Tibial artery (tissue), 4 donors: ENCODE data around the gene RTP5.
A peak's percentile ranks its signal among the peaks of the same experiment; 100 is the strongest.

Experiments
- DNase-seq, 2 donors: peaks; one replicate each; pipeline ENCODE4 v3.0.0-alpha.2; 2019
- H3K27ac ChIP-seq, 2 donors: fragments of 200-600 bp; sonication (generic) in 1 of 2; 1 replicate in 1 of 2; 2 replicates in 1 of 2; pipeline ENCODE4 v1.5.1; 2018 to 2019; ENCODE audit warnings: mild to moderate bottlenecking in 1 of 2
- H3K27me3 ChIP-seq, 2 donors: fragments of 200-600 bp; sonication (generic) in 1 of 2; one replicate each; pipeline versions ENCODE4 v1.5.1 to v1.6.0; 2016 to 2019
- H3K36me3 ChIP-seq, 3 donors: fragments of 200-600 bp; sonication (generic) in 2 of 3; one replicate each; pipeline ENCODE4 v1.5.1; 2016 to 2019; ENCODE audit warnings: mild to moderate bottlenecking in 2 of 3
- H3K4me1 ChIP-seq, 4 donors: fragments of 200-600 bp; sonication (generic) in 2 of 4; 1 replicate in 3 of 4; 2 replicates in 1 of 4; pipeline ENCODE4 v1.5.1; 2016 to 2019
- H3K4me3 ChIP-seq, 2 donors: fragments of 200-600 bp; sonication (generic) in 1 of 2; 1 replicate in 1 of 2; 2 replicates in 1 of 2; pipeline ENCODE4 v1.5.1; 2018 to 2019; ENCODE audit warnings: mild to moderate bottlenecking in 2 of 2
- H3K9me3 ChIP-seq, 3 donors: fragments of 200-600 bp; sonication (generic) in 1 of 3; one replicate each; pipeline ENCODE4 v1.5.1; 2016 to 2019
- CTCF ChIP-seq, 2 experiments: fragments of 200-600 bp in 1 of 2; fragments of 450-650 bp in 1 of 2; IDR thresholded peaks; one replicate each; pipeline ENCODE4 v1.5.1; 2017 to 2019; ENCODE audit warnings: antibody characterized with exemption in 2 of 2, mild to moderate bottlenecking in 1 of 2, moderate library complexity in 1 of 2
- intact Hi-C: fragments of 100-400 bp; cut with DNase I; formaldehyde crosslinking; loops from one replicate; pipeline ENCODE4 v1.15.0; 2023; ENCODE audit warnings: low total_unique reads

RTP5 gene

GRCh38 chr2:241844066-241844728 lies 25.3 kb upstream of the RTP5 start:
- Histone ChIP-seq H3K4me1 (peaks cover 0 to 14% (median 9%) of the 10 kb centered on the region in 4 donors), H3K9me3 (no peaks in the 10 kb centered on the region), H3K27ac (peak overlapping the region; percentile 48 to 57), H3K36me3 (no peaks in the 10 kb centered on the region), H3K27me3 (peaks cover 0 to under 1% of the 10 kb centered on the region in 2 donors), H3K4me3 (peak overlapping the region; percentile 42 to 57)
- TF ChIP-seq CTCF (IDR thresholded peaks at IDR 0.05) = peak in 1 of 2 experiments; percentile 10
- DNase-seq = peak; percentile 57 to 85
- intact Hi-C loops = no loop called here

GRCh38 chr2:241844831-241845578 lies 24.5 kb upstream of the RTP5 start:
- intact Hi-C loops = no loop called here
- Histone ChIP-seq H3K27me3 (peaks cover 0 to 7% of the 10 kb centered on the region in 2 donors), H3K36me3 (no peaks in the 10 kb centered on the region), H3K4me3 (peak overlapping the region; percentile 42 to 57), H3K9me3 (no peaks in the 10 kb centered on the region), H3K4me1 (peaks cover 0 to 14% (median 9%) of the 10 kb centered on the region in 4 donors), H3K27ac (peak overlapping the region in 1 of 2 donors; percentile 57)
- no peak for TF ChIP-seq CTCF (IDR thresholded peaks at IDR 0.05)
- DNase-seq = no peak

- no peak overlapping the region for H3K27ac ChIP-seq
- H3K4me3 ChIP-seq = no peak overlapping the region
- H3K36me3 ChIP-seq = no peaks in the 10 kb centered on the region
- H3K4me1 ChIP-seq = peaks cover 0 to 14% (median 9%) of the 10 kb centered on the region in 4 donors
- H3K9me3 ChIP-seq = no peaks in the 10 kb centered on the region
- intact Hi-C loops = no loop called here
- no peak for TF ChIP-seq CTCF (IDR thresholded peaks at IDR 0.05)
- H3K27me3 ChIP-seq = peaks cover 0 to 20% of the 10 kb centered on the region in 2 donors
- no peak for DNase-seq
These were observed 23.1 kb upstream of the RTP5 start for GRCh38 chr2:241846406-241846805.

GRCh38 chr2:241848761-241849615 lies 20.5 kb upstream of the RTP5 start:
- TF ChIP-seq CTCF (IDR thresholded peaks at IDR 0.05) = no peak
- Histone ChIP-seq H3K4me3 (no peak overlapping the region), H3K9me3 (no peaks in the 10 kb centered on the region), H3K36me3 (no peaks in the 10 kb centered on the region), H3K27ac (no peak overlapping the region), H3K27me3 (peaks cover 0 to 40% of the 10 kb centered on the region in 2 donors), H3K4me1 (peaks cover 0 to 13% (median 9%) of the 10 kb centered on the region in 4 donors)
- intact Hi-C loops = no loop called here
- DNase-seq = no peak
